Thoracic aorta (tissue), 2 donors: ENCODE measurements around the gene STON1. TPM values are rescaled to one million over a fixed set of nuclear protein-coding genes. Genes with fewer than 3 reads are reported as not detected.

Experiments used
- ATAC-seq: fragments of 150-250 bp; one replicate; pipeline ENCODE4 v1.8.0; 2017; ENCODE audit warnings: low read depth; ENCODE audit not compliant: insufficient number of reproducible peaks, low FRiP score
- DNase-seq: peaks from one replicate; pipeline ENCODE4 v3.0.0-alpha.2; 2020; ENCODE audit warnings: low spot score
- H3K27ac ChIP-seq, 2 donors: fragments of 200-600 bp; sonication (generic); 1 replicate in 1 of 2; 2 replicates in 1 of 2; pipeline ENCODE4 v1.5.1; 2016; ENCODE audit warnings: mild to moderate bottlenecking in 2 of 2, moderate library complexity in 2 of 2
- H3K27me3 ChIP-seq: fragments of 200-600 bp; sonication (generic); replicated peaks from 2 replicates; pipeline ENCODE4 v1.6.0; 2016; ENCODE audit warnings: mild to moderate bottlenecking; ENCODE audit not compliant: insufficient read depth
- H3K36me3 ChIP-seq: fragments of 200-600 bp; sonication (generic); one replicate; pipeline ENCODE4 v1.5.1; 2016
- H3K4me1 ChIP-seq, 2 donors: fragments of 200-600 bp; sonication (generic); 1 replicate in 1 of 2; 2 replicates in 1 of 2; pipeline versions ENCODE4 v1.5.1 to v1.6.0; 2016; ENCODE audit warnings: low read depth in 2 of 2, mild to moderate bottlenecking in 1 of 2; ENCODE audit not compliant: control insufficient read depth in 1 of 2
- H3K4me3 ChIP-seq: fragments of 200-600 bp; sonication (generic); 2 replicates; pipeline ENCODE4 v1.5.1; 2016; ENCODE audit warnings: mild to moderate bottlenecking
- H3K9me3 ChIP-seq: fragments of 200-600 bp; sonication (generic); 2 replicates; pipeline ENCODE4 v1.5.1; 2016
- CTCF ChIP-seq: fragments of 200-600 bp; sonication (generic); IDR thresholded peaks from one replicate; pipeline ENCODE4 v1.5.1; 2019; ENCODE audit warnings: antibody characterized with exemption
- total RNA-seq, 2 donors: library from RNA; depleted of rRNA; stranded (reverse); fragments of >200 nt; gene quantifications; one replicate each; pipeline versions ENCODE4 v1.1.0 to v1.2.3, GENCODE V29; 2016

Gene STON1
- total RNA-seq, 2 donors from 2014 or later = 39.2 to 42.4 TPM

GRCh38 chr2:48527226-48527885 is 2.6 kb upstream of the STON1 start:
- Histone ChIP-seq H3K36me3 (no peaks in the 10 kb centered on the region), H3K9me3 (no peaks in the 10 kb centered on the region), H3K4me1 (peaks cover 14 to 23% of the 10 kb centered on the region in 2 donors), H3K27me3 (no peaks in the 10 kb centered on the region), H3K4me3 (no peak overlapping the region), H3K27ac (peak overlapping the region; percentile 16 to 56)
- no peak for DNase-seq
- ATAC-seq = no peak
- no peak for TF ChIP-seq CTCF

- H3K27me3 ChIP-seq = no peaks in the 10 kb centered on the region
- H3K36me3 ChIP-seq = no peaks in the 10 kb centered on the region
- H3K9me3 ChIP-seq = no peaks in the 10 kb centered on the region
- TF ChIP-seq CTCF = no peak
- peak overlapping the region in 1 of 2 donors; percentile 56 for H3K27ac ChIP-seq
- no peak for DNase-seq
- H3K4me3 ChIP-seq = no peak overlapping the region
- H3K4me1 ChIP-seq = peaks cover 14 to 23% of the 10 kb centered on the region in 2 donors
- ATAC-seq = no peak
Measured at GRCh38 chr2:48528431-48528830, 1.5 kb upstream of the STON1 start.

GRCh38 chr2:48529194-48529593 is 760 bp upstream of the STON1 start:
- peaks cover 14 to 23% of the 10 kb centered on the region in 2 donors for H3K4me1 ChIP-seq
- TF ChIP-seq CTCF = no peak
- no peak for ATAC-seq

GRCh38 chr2:48529676-48530032 is 300 bp upstream of the STON1 start:
- H3K4me1 ChIP-seq = peaks cover 14 to 23% of the 10 kb centered on the region in 2 donors
- H3K4me3 ChIP-seq = peak overlapping the region; percentile 96
- DNase-seq (no peak), ATAC-seq (no peak)
- TF ChIP-seq CTCF = no peak
- H3K27ac ChIP-seq = peak overlapping the region; percentile 54 to 87
- no peaks in the 10 kb centered on the region for H3K36me3 ChIP-seq
- H3K27me3 ChIP-seq = no peaks in the 10 kb centered on the region
- H3K9me3 ChIP-seq = no peaks in the 10 kb centered on the region

More at GRCh38 chr2:48529194-48529593, 760 bp upstream of the STON1 start:
- Histone ChIP-seq H3K9me3 (no peaks in the 10 kb centered on the region), H3K4me3 (peak overlapping the region; percentile 96), H3K27me3 (no peaks in the 10 kb centered on the region), H3K36me3 (no peaks in the 10 kb centered on the region), H3K27ac (peak overlapping the region; percentile 50 to 56)
- no peak for DNase-seq

GRCh38 chr2:48531141-48531648 is 1.2 kb downstream of the STON1 start:
- Histone ChIP-seq H3K27ac (peak overlapping the region; percentile 81 to 87), H3K4me1 (peaks cover 8 to 16% of the 10 kb centered on the region in 2 donors), H3K4me3 (peak overlapping the region; percentile 96), H3K36me3 (no peaks in the 10 kb centered on the region), H3K27me3 (no peaks in the 10 kb centered on the region), H3K9me3 (no peaks in the 10 kb centered on the region)
- DNase-seq (no peak), ATAC-seq (peak; percentile 13)
- no peak for TF ChIP-seq CTCF
